NK-92 (cell line): ENCODE data around the gene HAP1.
"Not testable (repeated sequence)": the region's sequence is repeated elsewhere in the genome, so short reads cannot be mapped to it uniquely, and the experiment has no call there.

Experiments used
- DNase-seq: peaks from one replicate; lab custom pipeline; 2025; ENCODE audit not compliant: unreplicated experiment; lab: John Stamatoyannopoulos, UW

Gene HAP1

GRCh38 chr17:41734139-41734948 is at the start of gene HAP1:
TSS of gene HAP1 (minus strand) at chr17:41734643. CDS start at chr17:41734634, 9 bp downstream.
- no peak for DNase-seq

GRCh38 chr17:41782142-41782541 is 47.7 kb upstream of the HAP1 start:
- no peak for DNase-seq

- DNase-seq, result no peak
Observed at GRCh38 chr17:41781404-41782110, 47.1 kb upstream of the HAP1 start.

- no peak for DNase-seq
Observed at GRCh38 chr17:41779954-41780353, 45.5 kb upstream of the HAP1 start.

GRCh38 chr17:41777574-41778188 is 43.2 kb upstream of the HAP1 start:
- no peak for DNase-seq

GRCh38 chr17:41777157-41777573 is 42.7 kb upstream of the HAP1 start:
- DNase-seq, result no peak

GRCh38 chr17:41776262-41776900 is 41.9 kb upstream of the HAP1 start:
- DNase-seq, result not testable (repeated sequence)

GRCh38 chr17:41775394-41776226 is 41.2 kb upstream of the HAP1 start:
- no peak for DNase-seq

- DNase-seq, result no peak
Observed at GRCh38 chr17:41773731-41774193, 39.3 kb upstream of the HAP1 start.

- no peak for DNase-seq
Observed at GRCh38 chr17:41773190-41773588, 38.7 kb upstream of the HAP1 start.

- no peak for DNase-seq
Observed at GRCh38 chr17:41772586-41773189, 38.2 kb upstream of the HAP1 start.

GRCh38 chr17:41772218-41772585 is 37.8 kb upstream of the HAP1 start:
- no peak for DNase-seq

GRCh38 chr17:41771389-41772206 is 37.2 kb upstream of the HAP1 start:
- DNase-seq, result no peak

GRCh38 chr17:41769985-41770384 is 35.5 kb upstream of the HAP1 start:
- no peak for DNase-seq

GRCh38 chr17:41769346-41769862 is 35.0 kb upstream of the HAP1 start:
- DNase-seq, result no peak

- no peak for DNase-seq
Observed at GRCh38 chr17:41768682-41769288, 34.3 kb upstream of the HAP1 start.

GRCh38 chr17:41767324-41768042 is 33.0 kb upstream of the HAP1 start:
- no peak for DNase-seq

GRCh38 chr17:41766135-41766534 is 31.7 kb upstream of the HAP1 start:
- DNase-seq, result no peak
